ENCODE results near the gene BIRC2. TPM values are rescaled to one million over a fixed set of nuclear protein-coding genes. Genes with fewer than 3 reads are reported as not detected.
A peak's percentile ranks its signal among the peaks of the same experiment; 100 is the strongest.

The BIRC2 gene
- total and polyA plus RNA-seq, 10 of the 15 experiments (the other 5 are each of a cell fraction or from before 2014, with no cell fraction given), result 13.8 to 75.8 (median 26.5) TPM

GRCh38 chr11:102345904-102346303, 1.1 kb upstream of the BIRC2 start (continued):
- TF ChIP-seq ZNF274 (IDR thresholded peaks at IDR 0.05; ENCODE audit: insufficient read depth, insufficient read length) (no peak), FOXM1 (IDR thresholded peaks at IDR 0.05; ENCODE audit: low read depth, low read length) (peak; percentile 88), SMARCA5 (IDR thresholded peaks at IDR 0.05) (no peak), TCF7 (IDR thresholded peaks at IDR 0.05; ENCODE audit: borderline replicate concordance) (peak; percentile 53; the same call in 1 of the 2 replicates), EED (IDR thresholded peaks at IDR 0.05; ENCODE audit: low read depth) (peak; percentile 91), LARP7 (IDR thresholded peaks at IDR 0.05) (no peak), NRF1 (conservative IDR thresholded peaks at IDR 0.05; ENCODE audit: low read depth, low read length) (no peak), SMAD1 (IDR thresholded peaks at IDR 0.05; ENCODE audit: low read depth, partially characterized antibody) (no peak), TCF3 (IDR thresholded peaks at IDR 0.05; ENCODE audit: borderline replicate concordance, insufficient read depth, low read depth, low read length) (0 out of 2 replicates have a peak, but pooled peaks have one; percentile 65), RAD51 (IDR thresholded peaks at IDR 0.05) (no peak), ZNF687 (IDR thresholded peaks at IDR 0.05) (no peak), RELB (IDR thresholded peaks at IDR 0.05; ENCODE audit: low read depth) (peak; percentile 92), POU2F2 (IDR thresholded peaks at IDR 0.05; ENCODE audit: borderline replicate concordance, low read depth, low read length) (no peak), KAT2A (conservative IDR thresholded peaks at IDR 0.05; ENCODE audit: control insufficient read depth, low read depth, low read length) (no peak), STAT1 (conservative IDR thresholded peaks at IDR 0.05) (no peak), ZNF207 (IDR thresholded peaks at IDR 0.05; ENCODE audit: borderline replicate concordance) (no peak), USF1 (IDR thresholded peaks at IDR 0.05; ENCODE audit: borderline replicate concordance, extremely low read length, insufficient read depth, low read depth, low read length) (no peak), SIN3A (IDR thresholded peaks at IDR 0.05; ENCODE audit: low read depth, low read length) (no peak; the same call in 1 of the 2 replicates), EZH2 (IDR thresholded peaks at IDR 0.05; ENCODE audit: borderline replicate concordance, control insufficient read depth, low read depth, low read length) (no peak), PML (IDR thresholded peaks at IDR 0.05; ENCODE audit: low read length) (no peak), CBFB (IDR thresholded peaks at IDR 0.05; ENCODE audit: low read depth) (no peak), GABPA (IDR thresholded peaks at IDR 0.05; ENCODE audit: low read depth) (no peak), NBN (IDR thresholded peaks at IDR 0.05) (no peak), NFYA (IDR thresholded peaks at IDR 0.05; ENCODE audit: borderline replicate concordance, low read depth, low read length) (no peak), KLF5 (IDR thresholded peaks at IDR 0.05; ENCODE audit: partially characterized antibody) (no peak), CHD1 (IDR thresholded peaks at IDR 0.05; ENCODE audit: low read depth, low read length) (0 out of 2 replicates have a peak, but pooled peaks have one; percentile 70), IRF4 (IDR thresholded peaks at IDR 0.05; ENCODE audit: low read depth, low read length) (peak; percentile 64; the same call in 1 of the 2 replicates), DPF2 (IDR thresholded peaks at IDR 0.05) (peak; percentile 71)

Measured in GM12878 (cell line).